Middle frontal gyrus (tissue), 1 donor: Measurements from ENCODE around the gene SLC5A11.
"Not testable (repeated sequence)": the region's sequence is repeated elsewhere in the genome, so short reads cannot be mapped to it uniquely, and the experiment has no call there.

ENCODE experiments used
- DNase-seq: peaks from one replicate; pipeline ENCODE4 v3.0.0-alpha.2; 2015; ENCODE audit warnings: low spot score; ENCODE audit errors: extremely low spot score

Gene SLC5A11

DNA sequence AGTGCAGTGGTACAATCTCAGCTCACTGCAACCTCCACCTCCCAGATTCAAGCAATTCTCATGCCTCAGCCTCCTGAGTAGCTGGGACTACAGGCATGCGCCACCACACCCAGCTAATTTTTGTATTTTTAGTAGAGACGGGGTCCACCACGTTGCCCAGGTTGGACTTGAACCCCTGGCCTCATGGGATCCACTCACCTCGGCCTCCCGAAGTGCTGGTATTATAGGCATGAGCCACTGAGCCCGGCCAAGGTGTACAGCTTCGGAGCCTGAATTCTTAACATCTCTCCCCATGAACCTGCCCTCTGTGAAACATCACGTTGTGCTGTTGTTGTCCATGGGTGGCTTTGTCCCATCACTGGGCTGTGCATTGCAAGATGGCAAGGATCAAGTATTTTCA lies 11.1 kb downstream of the SLC5A11 start:
- DNase-seq: not testable (repeated sequence)

DNA sequence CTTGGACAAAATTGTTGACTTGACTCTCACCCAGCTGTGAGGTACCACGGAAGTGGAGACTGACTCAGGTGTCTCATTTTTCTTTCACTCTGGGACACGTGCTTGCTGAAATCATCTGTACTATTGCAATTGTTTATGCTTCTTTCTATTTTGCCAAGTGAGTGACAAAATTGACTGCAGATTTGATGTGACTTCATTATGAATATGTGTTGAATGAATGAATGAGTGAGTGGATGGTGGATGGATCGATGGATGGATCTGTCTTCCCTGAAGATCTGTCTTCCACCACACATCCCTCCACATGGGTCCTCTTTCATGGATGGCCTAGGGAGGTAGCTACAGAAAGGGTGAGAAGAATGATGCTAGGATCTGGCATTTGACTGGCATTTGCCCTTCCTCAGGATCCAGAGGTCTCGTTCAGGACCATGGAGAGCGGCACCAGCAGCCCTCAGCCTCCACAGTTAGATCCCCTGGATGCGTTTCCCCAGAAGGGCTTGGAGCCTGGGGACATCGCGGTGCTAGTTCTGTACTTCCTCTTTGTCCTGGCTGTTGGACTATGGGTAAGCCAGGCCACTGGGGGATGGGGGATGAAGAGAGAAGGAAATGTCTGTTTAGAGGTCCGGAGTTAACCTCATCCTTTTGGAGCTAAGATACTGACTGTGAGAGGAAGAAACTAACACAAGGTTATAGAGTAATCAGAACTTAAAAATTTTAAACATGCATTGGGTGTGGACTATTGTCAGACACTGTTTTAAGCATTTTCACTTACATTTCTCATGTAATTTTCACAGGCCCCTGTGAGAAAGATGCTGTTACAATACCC lies 12.7 kb downstream of the SLC5A11 start:
- no peak for DNase-seq

GRCh38 chr16:24861461-24861860 lies 15.7 kb downstream of the SLC5A11 start:
- DNase-seq: no peak

DNA sequence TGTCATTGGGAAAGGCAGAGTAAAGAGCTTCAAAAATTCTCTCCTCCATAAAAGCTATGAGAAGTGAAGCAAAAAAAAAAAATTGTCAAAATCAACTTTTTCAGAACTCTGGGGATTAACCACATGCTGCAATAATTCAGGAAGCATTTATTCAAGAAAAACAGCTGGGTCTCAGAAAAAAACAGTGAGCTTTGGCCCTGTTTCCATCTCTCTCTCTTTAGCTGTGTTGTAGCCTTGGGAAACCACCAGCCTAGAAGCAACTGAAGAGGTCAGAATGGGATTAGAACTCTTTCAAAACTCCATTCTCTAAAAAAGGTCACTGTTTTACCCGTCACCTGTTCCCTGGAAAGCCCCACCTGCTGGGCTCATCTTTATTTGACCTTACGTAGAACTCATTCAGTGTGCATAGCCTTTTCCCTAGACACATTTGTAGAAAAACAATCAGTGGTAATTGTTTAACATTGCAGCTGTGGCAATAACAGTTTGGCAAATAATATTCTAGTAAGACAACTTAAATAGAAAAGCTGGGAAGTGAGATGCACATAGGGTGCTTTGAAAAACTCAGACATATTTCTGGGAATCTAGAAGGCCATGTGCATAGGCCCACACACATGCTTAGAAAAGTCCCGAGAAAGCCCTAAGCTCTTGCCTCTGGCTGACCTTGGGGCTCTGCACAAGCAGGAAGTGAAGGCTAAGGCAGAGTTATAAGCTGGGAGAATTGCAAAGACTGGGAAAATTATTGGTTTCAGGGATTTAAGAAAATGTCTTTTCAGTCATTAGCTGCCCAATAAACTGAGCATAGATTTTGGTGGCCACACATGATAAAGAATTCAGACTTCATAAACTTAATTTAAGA lies 18.0 kb downstream of the SLC5A11 start:
- no peak for DNase-seq

- no peak for DNase-seq
These were observed 23.3 kb downstream of the SLC5A11 start for GRCh38 chr16:24869033-24869432.

DNA sequence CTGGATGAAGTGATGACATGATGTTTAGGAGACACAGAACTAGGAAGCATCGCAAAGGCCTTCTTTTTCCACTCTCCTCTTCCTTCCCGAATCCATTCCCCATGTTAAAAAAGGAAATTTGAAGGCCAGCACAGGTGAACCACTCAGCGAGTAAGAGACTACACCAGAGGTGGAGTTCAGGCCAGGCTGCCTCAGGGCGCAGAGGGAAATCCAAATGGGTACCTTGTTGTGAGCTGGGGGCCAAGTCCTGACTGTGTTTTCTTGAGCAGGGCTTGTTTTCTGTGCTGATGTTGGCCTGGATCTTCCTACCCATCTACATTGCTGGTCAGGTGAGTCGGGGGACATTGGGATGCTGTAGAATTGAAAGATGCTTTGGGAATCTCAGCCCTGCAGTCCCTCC lies 26.1 kb downstream of the SLC5A11 start:
- no peak for DNase-seq

GRCh38 chr16:24873028-24873427 lies 27.3 kb downstream of the SLC5A11 start:
- no peak for DNase-seq

DNA sequence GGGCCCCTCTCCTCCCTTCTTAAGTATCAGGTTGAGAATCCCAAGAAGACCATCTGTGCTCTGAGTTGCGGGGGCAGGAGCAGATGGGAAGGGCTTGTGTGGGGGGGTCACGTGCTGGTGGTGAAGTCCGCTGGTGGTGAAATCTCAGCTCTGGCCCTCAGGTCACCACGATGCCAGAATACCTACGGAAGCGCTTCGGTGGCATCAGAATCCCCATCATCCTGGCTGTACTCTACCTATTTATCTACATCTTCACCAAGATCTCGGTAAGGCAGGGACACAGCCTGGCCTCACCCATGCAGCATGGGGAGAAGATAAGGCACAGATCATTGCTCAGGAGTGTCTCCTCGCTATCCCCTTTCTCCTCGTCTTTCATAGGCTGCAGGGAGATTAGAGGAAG lies 29.7 kb downstream of the SLC5A11 start:
- DNase-seq: no peak

DNA sequence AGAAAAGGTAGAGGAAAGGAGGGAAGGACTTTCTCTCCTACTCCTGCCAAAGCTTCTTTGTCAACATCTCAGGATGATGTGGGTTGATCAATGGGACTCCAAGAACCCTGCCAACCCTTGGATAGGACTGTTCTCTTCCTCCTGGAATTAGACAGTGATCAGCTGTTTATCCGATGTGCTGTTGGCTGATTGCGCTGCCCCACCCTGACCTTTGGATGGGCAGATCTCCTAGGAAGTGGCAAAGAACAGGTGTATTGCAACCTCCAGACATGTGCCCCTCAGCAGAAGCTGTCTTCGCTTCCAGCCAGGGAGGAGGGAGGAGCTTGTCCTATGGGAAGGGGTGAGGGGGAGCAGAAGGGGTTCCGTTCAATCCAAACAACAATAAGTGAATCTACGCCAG lies 30.5 kb downstream of the SLC5A11 start:
- DNase-seq: no peak

DNA sequence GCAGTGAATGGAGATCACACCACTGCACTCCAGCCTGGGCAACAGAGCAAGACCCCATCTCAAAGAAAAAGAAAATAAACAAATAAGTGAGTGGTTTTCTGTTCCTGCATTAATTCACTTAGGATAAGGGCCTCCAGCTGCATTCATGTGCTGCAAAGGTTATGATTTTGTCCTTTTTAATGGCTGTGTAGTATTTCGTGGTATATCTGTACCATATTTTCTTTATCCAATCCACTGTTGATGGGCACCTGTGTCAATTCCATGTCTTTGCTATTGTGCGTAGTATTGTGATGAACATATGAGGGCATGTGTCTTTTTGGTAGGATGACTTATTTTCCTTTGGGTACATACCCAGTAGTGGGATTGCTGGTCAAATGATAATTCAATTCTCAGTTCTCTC lies 33.9 kb downstream of the SLC5A11 start:
- DNase-seq: no peak

DNA sequence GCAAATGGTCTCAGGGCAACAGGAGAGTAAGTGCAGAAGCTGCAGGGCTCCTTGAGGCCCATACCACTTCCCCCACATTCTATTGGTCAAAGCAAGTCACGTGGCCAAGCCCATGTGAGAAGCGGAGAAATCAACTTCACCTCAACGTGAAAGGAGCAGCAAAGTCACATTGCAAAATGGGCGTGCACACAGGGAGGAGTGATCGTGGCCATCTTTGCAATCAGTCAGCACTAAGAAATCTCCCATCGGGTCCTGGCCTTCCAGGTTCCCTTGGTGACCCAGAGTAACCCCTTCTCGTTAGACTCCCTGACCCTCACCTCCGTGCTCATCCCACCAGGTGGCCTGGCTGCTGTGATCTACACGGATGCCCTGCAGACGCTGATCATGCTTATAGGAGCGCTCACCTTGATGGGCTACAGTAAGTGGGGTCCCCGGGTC lies 38.0 kb downstream of the SLC5A11 start:
- no peak for DNase-seq

- DNase-seq: no peak
These were observed 41.7 kb downstream of the SLC5A11 start for GRCh38 chr16:24887472-24887871.

- no peak for DNase-seq
These were observed 45.0 kb downstream of the SLC5A11 start for GRCh38 chr16:24890746-24891145.

DNA sequence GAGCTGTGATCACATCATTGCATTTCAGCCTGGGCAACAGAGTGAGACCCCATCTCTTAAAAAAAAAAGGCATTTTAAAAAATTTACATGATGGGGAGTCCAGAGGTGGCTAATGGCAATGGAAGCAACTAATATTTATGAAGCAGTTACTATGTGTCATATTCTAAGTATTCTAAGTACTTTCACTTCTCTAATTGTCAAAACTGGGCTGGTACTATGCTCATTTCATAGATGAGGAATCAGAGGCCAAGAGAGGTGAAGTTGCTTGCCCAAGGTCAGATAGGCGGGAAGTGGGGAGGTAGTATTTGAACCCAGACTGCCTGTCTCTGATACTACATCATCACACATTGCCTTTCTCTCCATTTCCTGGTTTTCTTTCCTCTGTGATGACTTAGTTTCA lies 50.7 kb downstream of the SLC5A11 start:
- DNase-seq: no peak

- DNase-seq: not testable (repeated sequence)
These were observed 51.8 kb downstream of the SLC5A11 start for GRCh38 chr16:24897522-24897921.

GRCh38 chr16:24900230-24900629 lies 54.5 kb downstream of the SLC5A11 start:
- no peak for DNase-seq

DNA sequence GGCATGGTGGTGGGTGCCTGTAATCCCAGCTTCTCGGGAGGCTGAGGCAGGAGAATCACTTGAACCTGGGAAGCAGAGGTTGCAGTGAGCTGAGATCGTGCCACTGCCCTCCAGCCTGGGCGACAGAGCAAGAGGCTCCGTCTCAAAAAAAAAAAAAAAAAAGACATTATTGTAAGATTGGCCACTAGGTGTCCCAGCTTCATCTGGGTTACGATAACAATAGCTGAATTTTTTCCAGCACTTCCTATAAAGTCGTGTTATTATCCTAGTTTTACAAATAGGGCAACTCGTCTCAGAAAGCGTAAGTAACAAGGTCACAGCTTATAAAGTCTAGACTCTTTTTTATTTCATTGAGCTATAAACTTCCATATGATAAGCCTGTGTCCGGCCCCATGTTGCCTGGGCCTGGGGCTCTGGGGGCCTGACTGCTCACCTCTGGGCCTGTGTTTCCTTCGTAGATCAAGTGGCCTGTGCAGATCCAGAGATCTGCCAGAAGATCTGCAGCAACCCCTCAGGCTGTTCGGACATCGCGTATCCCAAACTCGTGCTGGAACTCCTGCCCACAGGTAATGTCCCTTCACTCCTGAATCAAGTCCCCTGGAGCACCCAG lies 60.5 kb downstream of the SLC5A11 start:
- DNase-seq: no peak

DNA sequence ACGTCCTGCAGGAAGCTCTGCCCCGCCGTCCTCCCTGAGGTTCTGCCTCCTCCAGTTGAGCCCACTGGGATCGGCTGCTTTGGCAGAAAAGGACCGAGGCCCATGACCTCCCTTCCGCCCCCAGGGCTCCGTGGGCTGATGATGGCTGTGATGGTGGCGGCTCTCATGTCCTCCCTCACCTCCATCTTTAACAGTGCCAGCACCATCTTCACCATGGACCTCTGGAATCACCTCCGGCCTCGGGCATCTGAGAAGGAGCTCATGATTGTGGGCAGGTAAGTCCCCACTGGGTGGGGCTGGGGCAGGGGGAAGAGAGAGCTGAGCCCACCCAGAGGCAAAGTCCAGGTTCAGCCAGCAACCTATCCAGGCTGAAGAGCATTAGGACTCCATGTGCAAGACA lies 61.1 kb downstream of the SLC5A11 start:
- DNase-seq: no peak

DNA sequence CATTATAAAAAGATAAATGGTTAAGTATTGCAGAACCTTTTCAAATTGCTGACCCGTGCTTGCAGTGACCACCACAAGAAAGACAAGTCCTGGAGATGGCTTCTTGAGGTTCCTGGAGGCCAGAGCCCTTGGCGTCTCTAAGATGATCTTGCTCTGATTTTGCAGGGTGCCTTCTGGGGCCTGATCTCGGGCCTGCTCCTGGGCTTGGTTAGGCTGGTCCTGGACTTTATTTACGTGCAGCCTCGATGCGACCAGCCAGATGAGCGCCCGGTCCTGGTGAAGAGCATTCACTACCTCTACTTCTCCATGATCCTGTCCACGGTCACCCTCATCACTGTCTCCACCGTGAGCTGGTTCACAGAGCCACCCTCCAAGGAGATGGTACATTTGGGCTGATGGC lies 63.0 kb downstream of the SLC5A11 start:
- no peak for DNase-seq

DNA sequence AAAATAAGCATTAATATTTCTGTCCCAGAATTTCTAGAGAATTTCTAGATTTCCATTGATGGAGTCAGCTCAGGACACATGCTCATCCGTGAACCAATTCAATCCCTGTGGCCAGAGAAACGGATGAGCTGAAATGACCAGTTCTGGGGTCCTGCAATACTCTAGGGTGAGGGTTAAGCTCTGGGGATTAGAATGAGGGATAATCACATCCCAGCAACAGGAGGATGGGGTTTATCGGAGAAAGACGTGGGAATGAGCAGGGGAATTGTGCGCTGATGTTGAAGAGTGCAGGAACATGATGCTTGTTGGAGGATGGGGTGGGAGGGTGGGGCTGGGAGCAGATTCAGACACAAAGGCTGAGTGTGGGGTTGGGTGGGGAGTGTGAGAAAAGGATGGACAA lies 64.1 kb downstream of the SLC5A11 start:
- DNase-seq: no peak

DNA sequence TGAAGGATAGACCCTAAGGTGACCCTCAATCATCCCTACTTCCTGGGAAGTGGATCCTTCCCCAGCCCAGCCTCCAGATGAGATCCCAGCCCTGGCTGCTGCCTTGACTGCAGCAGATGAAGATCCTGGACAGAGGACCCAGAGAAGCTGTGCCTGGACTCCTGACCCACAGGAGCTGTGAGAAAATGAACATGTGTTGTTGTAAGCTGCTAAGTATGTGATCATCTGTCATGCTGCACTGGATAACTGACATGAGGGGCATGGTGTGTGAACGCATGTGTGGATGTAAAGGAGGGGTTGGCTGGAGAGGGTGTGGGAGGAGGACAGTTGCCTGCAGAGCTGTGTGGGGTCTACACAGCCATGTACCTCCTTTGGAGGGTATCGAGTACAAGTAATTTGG lies 69.3 kb downstream of the SLC5A11 start:
- DNase-seq: no peak

GRCh38 chr16:24915576-24915975 lies 69.8 kb downstream of the SLC5A11 start:
- DNase-seq: no peak
